ENCODE data around the gene PKD2.
"Not testable (repeated sequence)": the region's sequence is repeated elsewhere in the genome, so short reads cannot be mapped to it uniquely, and the experiment has no call there.

Gene PKD2

DNA sequence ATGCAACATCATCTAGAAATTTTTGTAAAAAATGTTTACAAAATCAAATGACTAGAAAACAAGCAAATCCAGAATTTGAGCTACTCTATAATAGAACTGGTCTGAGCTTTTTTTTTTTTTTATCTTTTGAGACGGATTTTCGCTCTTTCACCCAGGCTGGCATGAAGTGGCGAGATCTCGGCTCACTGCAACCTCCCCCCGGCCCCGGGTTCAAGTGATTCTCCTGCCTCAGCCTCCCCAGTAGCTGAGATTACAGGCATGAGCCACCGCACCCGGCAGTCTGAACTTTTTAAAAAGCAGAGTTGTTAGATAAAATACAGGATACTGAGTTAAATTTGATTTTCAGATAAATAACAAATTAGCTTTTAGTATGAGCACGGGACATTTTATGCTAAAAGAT, 20.9 kb upstream of the PKD2 start:
- no peak for DNase-seq (ENCODE audit: low read depth, low spot score)

DNA sequence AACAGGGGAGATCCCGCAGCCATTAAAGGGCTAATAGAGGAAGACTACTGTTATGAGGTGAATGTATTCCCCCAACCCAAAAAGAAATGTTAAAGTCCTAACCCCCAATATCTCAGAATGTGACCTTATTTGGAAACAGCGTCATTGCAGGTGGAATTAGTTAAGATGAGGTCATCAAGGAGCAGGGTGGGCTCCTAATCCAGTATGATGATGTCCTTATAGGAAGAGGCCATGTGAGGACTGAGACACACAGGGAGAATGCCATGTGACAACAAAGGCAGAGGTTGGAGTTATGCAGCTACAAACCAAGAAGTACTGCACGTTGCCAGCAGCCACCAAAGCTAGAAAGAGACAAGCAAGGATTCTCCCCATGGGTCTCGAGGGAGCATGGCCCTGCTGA, 17.7 kb upstream of the PKD2 start:
- DNase-seq (ENCODE audit: low read depth, low spot score): no peak

DNA sequence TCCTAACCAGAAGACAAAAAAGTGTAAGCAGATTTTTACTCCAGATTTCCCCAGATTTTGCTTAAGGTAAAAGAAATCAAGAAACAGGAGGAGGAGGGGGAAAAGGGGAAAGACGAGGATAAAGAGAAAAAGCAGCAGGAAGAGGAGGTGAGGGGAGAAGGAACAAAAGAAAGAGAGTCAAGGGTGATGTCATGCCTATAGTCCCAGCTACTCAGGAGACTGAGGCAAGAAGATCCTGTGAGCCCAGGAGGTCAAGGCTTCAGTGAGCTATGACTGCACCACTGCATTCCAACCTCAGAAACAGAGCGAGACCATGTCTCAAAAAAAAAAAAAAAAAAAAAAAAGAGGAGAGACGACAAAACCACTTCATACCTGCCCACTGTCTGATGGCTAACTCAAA, 12.0 kb upstream of the PKD2 start:
- DNase-seq (ENCODE audit: low read depth, low spot score): no peak

DNA sequence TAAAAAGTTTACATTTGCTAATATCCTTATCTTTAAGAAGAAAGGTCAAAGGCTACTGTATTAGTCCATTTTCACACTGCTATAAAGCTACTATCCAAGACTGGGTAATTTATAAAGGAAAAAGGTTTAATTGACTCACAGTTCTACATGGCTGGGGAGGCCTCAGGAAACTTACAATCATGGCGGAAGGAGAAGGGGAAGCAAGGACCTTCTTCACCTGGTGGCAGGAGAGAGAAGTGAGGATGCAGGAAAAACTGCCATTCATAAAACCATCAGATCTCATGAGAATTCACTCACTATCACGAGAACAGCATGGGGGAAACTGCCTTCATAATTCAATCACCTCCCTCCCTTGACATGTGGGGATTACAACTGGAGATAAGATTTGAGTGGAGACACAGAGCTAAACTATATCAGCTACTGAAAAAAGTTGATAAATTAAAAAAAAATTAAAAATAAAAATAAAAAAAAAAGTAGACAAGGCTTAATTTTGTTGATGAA, 8.2 kb upstream of the PKD2 start:
- DNase-seq (ENCODE audit: low read depth, low spot score): not testable (repeated sequence)

DNA sequence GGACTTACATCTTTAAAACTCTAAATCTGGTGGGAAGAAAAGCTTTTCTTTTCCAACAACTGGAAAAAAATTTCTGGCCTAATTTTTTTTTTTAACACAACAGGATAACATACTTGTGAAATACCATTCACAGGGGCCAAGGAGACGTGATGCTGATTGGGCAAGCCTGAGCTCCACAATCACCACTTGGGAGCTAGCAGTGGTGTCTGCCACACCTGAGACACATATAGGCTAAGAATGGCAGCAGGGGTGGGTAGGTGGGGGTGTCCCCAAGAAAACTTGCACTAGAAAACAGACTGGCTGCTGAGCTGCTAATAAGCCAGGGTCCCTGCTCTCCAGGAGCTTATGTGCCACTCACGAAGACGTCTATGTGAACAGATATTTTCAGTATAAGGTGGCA, 5.6 kb upstream of the PKD2 start:
- DNase-seq (ENCODE audit: low read depth, low spot score): no peak

DNA sequence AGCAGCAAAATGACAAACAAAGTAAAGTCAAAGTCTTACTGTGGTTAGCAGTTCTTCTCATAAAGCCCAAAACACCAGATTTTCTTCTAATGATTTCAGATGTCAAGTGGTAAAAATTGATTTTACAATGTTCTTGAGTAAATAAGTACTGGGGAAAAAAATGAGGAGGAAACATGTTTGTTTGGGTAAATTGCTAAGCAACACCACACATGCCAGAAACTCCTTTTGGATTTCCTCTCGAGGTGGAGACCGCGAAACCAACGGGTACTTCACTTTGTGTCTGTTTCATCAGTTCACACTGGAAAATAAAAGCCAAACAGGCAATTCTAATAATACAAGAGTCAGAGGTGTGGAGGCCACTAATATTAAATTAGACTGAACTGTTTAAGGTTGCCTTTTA, 4.6 kb upstream of the PKD2 start:
- peak; percentile 60 for DNase-seq (ENCODE audit: low read depth, low spot score)

DNA sequence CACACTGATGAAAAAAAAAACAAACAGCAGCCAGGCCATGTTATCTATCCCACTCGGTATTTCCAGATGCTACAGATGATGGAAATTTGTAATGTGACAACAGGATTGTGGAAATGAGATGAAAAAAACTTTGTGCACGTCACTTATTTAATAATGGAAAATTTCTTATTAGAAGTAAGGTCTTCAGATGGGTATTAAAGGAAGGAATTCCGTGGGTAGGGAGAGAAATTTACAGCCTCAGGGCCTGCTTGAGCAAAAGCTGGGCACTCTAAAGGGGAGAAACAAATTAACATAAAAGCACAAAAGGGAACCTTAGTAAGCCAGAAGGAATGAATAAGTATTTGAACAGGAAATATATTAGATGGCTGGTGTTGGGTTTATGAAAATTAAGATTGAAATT, 4.2 kb upstream of the PKD2 start:
- DNase-seq (ENCODE audit: low read depth, low spot score): peak; percentile 46

DNA sequence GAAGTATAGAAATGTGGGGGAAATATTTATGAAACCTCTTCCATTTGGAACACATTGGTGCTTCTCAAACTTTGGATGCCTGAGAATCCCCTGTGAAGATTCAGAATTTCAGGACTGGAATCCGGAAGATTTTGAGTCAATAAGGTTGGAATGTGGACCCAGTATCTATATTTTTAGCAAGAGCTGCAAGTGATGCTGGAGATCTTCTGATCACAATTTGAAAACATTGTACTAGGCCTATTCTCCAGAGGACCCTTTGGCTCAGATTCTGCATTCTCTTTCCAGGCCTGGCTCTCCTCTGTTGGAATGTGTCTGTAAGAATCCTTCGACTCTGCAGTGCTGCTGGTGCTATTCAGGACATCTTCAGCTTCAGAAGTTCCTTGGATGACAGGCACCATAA, 2.4 kb upstream of the PKD2 start:
- no peak for DNase-seq (ENCODE audit: low read depth, low spot score)

DNA sequence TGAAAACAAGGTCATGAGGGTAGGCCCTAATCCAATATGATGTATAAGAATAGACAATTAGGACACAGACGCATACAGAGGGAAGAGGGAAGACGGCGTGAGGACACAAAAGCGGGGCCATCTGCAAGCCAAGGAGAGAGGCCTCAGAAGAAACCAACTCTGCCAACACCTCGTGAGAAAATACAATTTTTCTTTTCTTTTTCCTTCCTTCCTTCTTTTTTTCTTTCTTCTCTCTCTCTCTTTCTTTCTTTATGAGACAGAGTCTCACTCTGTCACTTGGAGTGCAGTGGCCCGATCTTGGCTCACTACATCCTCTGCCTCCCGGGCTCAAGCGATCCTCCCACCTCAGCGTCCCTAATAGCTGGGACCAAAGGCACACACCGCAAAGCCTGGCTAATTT, 1.5 kb upstream of the PKD2 start:
- DNase-seq (ENCODE audit: low read depth, low spot score): no peak

DNA sequence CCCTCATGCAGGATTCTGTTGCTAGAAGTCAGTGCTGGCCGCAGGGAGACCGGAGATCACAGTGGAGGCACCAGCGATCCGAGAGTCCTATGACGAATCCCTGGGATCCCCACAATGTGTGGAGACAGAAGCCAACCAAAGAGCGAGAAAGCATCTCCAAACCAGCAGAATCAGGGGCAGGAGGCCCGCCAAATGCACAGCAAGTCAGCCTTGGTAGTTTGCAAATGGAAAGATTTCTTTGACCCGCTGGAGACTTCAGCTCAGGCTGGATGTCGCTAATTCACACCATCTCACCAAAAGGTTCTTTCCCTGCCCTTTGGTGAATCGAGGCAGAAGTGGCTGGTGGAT, 505 bp upstream of the PKD2 start:
- DNase-seq (ENCODE audit: low read depth, low spot score): peak; percentile 23

DNA sequence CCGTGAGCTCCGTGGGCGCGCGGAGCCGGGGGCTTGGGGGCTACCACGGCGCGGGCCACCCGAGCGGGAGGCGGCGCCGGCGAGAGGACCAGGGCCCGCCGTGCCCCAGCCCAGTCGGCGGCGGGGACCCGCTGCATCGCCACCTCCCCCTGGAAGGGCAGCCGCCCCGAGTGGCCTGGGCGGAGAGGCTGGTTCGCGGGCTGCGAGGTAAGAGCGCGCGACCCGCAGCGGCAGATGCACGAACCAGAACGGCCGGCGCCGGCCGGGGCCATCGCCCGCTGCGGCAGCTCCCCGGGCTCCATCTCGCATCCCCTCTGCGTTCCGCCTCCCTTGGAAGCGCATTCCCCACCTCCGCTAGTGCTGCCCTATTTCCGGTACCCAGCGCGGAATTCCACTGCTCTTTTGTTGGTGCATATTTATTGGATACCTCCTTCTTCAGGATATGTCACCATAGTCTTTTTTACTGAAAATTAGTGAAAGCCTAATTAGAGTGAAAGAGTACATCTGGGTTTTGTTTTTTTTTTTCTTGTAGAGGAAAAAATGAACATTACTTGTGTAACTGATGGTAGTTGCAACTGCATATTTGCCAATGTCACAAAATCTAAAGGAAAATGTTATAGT, 797 bp downstream of the PKD2 start:
- peak; percentile 77 for DNase-seq (ENCODE audit: low read depth, low spot score)

DNA sequence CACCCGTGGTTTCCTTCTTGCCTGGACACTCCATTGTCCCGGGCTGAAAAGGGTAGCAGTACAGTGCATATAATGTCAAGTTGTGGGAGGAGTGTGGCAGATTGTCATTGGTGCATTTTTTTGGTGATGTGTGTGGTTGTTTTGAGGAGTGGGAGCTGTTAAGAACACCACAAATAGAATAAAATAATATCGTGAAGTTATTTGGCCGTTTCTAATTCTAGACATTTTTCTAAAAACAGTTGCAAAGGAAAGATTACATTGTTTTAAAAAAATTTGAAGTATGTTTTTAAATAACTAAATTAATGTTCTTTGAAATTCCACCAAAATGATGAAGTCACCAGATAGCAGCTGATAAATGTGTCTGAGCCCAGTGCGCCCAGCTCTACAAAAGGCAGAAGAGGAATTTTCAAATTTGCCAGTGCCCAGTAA, 1.3 kb downstream of the PKD2 start:
- peak; percentile 58 for DNase-seq (ENCODE audit: low read depth, low spot score)

DNA sequence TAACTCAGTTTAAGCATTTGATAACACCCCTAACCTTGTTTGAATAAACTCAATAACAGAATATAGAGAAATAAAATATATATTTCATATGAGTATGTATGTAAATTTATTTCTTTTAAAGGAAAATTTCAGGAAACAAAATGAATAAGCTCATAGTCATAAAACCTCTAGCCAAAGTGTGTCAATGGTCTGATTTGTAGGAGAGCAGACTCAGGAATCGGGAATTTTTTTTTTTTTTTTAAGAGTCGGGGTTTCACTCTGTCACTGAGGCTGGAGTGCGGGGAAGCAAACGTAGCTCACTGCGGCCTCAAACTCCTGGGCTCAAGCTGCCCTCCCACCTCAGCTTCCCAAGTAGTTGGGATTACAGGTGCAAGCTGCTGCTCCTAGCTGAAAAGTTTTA, 2.4 kb downstream of the PKD2 start:
- DNase-seq (ENCODE audit: low read depth, low spot score): no peak

DNA sequence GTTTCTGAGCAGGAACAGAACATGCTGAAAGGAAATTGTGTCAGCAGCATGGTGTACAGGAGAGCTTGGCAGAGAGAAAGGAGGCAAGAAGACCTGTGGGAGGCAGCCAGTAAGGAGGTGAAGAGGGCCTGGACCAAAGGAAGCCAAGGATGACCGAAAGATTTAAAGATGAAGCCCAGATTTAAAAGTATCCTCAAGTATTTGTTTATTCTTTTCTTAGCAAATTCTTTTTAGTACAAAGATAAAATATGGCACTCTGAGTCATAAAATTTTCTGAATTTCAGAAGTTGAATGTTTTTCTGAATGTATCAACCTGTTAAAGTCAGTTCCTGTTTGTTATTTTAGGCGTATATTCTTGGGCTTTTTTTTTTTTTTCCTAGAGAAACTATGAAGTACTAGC, 3.5 kb downstream of the PKD2 start:
- peak; percentile 18 for DNase-seq (ENCODE audit: low read depth, low spot score)

DNA sequence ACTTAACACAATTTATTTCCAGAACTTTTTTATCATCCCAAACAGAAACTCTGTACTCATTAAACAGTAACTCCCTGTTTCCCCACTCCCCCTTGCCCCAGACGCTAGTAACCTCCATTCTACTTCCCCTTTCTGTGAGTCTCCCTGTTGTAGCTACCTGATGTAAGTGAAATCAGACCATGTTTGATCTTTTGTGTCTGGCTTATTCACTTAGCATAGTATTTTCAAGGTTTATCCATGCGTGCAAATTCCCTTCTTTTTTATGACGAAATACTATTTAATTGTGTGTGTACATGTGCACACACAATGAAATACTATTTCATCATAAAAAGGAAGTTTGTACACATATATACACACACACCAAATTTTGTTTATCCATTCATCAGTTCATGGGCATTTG, 5.2 kb downstream of the PKD2 start:
- DNase-seq (ENCODE audit: low read depth, low spot score): no peak

DNA sequence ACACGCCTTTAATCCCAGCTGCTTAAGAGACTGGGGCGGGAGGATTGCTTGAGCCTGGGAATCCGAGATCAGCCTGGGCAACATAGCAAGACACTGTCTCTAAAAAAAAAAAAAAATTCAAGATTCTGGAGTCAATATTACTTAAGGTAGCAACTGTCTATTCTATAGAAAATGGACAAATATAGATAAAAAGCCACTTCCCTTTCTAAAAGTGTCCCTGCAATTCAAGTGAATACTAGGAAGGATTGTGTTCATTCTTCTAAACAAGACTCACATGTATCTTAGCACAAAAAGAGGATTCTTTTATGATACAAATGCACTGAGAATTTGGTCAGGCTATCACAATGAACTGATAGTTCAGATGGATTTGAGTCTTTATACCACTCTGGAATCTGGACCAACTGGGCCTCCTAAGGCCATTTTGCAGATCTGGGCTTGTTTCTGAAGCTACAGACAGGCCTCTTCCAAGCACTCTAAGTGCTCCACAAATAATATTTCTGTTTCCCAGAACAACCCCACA, 7.0 kb downstream of the PKD2 start:
- DNase-seq (ENCODE audit: low read depth, low spot score): no peak

DNA sequence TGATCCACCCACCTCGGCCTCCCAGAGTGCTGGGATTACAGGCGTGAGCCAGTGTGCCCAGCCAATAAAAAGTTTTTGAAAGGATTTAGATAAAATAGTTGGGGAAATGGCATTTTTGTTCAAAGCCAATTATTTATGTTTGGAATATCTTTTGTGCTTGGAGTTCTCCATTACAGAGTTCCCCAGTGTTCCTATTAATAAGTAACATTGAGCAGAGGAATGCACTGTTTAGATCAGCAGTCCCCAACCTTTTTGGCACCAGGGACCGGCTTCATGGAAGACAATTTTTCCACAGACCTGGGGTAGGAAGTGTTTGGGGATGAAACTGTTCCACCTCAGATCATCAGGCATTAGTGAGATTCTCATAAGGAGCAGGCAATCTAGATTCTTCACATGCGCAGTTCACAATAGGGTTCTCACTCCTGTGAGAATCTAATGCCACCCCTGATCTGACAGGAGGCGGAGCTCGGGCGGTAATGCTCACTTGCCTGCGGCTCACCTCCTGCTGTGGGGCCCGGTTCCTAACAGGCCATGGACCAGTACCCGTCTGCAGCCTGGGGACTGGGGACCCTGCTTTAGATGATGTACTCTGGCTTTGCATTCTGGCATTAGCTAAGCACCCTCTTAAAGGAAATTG, 8.3 kb downstream of the PKD2 start:
- no peak for DNase-seq (ENCODE audit: low read depth, low spot score)

DNA sequence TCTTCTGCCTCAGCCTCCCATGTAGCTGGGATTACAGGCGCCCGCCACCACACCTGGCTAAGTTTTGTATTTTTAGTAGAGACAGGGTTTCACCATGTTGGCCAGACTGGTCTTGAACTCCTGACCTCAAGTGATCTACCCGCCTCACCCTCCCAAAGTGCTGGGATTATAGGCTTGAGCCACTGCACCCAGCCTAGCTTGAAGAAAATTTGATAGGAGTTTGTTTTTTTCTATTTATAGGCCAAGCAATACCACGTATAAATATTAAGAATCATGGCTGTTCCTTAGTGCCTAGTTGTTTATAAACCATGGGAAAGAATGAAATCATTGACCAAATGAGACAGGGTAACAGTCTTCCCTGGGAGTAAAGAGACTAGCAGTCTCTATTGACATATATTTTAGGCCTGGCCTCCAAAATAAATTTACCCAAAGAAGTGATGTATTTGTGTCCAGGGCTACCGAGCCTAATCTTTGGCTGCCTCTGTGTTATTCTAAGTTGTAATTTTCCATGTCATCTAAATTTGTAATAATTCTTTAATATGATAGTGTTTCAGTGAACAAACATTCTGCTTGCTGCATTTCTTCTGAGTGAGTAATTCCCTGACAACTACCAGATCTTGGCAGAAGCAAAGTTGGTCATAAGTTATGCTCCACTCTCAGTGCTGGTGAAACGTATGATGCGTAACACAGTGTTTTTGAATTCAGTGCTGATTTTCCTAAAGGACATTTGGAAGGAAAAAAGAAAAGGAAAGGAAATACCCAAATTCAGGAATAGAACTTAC, 10.3 kb downstream of the PKD2 start:
- DNase-seq (ENCODE audit: low read depth, low spot score): peak; percentile 92

DNA sequence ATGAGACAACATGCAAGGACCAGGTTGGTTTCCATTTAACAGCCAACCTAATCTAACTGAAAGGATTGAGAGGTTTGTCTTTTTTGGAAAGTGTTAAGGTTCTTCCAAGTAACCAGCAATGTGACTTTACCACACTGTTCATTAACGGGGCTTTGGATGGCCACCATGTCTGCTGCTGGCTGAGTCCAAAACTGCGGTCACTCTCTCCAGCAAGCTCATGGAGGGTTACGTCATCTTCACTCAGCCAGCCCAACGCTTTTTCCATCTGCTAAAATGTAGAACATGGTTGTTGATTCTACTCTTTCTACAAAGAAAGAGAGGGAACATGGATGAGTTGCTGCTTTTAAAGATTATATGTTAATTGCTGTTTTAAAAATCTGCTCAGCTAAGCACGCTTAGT, 11.0 kb downstream of the PKD2 start:
- peak; percentile 91 for DNase-seq (ENCODE audit: low read depth, low spot score)

DNA sequence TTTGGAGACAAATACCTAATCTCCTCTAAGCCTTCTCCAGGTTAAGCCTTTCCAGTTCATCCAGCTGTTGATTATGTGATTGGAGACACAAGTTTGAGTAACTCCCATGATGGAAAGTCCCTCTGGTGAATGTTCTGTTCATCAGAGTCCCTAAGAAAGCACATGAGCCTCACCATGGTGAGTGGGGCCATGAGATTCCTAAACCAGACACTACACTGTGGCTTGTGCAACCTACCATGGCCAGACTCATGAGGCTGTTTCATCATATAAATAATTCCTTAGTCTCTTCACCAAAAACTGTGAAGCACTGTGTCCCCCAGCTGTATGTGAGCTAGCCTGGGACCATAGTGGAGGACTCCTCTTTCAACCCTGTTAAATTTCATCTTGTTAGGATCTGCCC, 14.4 kb downstream of the PKD2 start:
- DNase-seq (ENCODE audit: low read depth, low spot score): no peak

DNA sequence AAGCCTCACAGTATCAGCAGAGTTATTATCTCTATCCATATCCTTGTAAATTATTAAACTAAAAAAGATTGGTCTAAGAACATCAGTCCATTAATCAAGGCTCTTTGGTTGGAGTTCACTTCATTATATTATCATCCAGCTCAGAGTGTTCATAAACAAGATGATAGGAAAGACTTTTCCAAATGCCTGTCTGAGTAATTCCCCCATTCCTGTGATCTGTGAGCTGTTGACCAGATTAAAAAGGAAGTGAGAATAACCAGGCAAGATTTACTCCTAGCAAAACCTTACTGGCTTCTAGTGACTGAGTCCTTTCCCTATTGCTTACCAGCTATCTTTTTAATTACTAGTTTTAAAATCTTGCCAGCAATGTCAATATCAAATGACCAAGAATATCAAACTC, 14.9 kb downstream of the PKD2 start:
- DNase-seq (ENCODE audit: low read depth, low spot score): no peak

DNA sequence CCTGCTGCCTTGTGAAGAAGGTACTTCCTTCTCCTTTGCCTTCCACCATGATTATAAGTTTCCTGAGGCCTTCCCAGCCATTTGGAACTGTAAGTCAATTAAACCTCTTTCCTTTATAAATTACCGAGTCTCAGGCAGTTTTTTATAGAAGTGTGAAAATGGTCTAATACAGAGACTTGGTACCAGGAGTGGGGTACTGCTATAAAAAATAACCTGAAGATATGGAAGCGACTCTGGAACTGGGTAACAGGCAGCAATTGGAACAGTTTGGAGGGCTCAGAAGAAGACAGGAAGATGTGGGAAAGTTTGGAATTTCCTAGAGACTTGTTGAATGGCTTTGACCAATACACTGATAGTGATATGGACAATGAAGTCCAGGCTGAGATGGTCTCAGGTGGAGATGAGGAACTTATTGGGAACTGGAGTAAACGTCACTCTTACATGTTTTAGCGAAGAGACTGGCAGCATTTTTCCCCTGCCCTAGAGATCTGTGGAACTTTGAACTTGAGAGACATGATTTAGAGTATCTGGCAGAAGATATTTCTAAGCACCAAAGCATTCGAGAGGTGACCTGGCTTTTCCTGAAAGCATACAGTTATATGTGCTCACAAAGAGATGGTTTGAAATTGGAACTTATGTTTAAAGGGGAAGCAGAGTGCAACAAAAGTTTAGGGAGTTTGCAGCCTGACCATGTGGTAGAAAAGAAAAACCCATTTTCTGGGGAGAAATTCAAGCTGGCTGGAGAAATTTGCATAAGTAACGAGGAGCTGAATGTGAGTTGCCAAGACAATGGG, 18.6 kb downstream of the PKD2 start:
- DNase-seq (ENCODE audit: low read depth, low spot score): not testable (repeated sequence)
